ENCODE measurements around the gene KLHL33. TPM values are rescaled to one million over a fixed set of nuclear protein-coding genes. Genes with fewer than 3 reads are reported as not detected.

The KLHL33 gene
- total RNA-seq, 1 experiment from 2014 or later = not detected

DNA sequence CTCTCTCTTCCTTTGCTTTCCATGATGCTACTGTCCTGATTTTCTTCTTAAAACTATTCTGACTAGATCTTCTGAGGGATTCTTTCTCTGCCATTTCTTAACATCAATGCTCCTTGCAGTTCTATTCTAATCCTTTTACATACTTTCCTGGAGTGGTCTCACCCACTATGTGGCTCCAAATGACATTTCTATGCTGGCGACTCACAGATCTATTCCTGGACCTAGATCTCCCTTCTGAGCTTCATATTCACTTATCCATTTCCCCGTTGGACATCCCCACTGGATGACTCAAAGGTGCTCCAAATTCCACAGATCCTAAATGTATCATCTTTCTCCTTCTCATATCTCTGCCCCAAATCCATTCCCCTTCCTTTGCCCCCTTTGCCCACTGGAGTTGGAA, 26.7 kb downstream of the KLHL33 start:
- Histone ChIP-seq H3K9me3 (ENCODE audit: low read length) (no peaks in the 10 kb centered on the region), H4K20me1 (ENCODE audit: low read length) (no peaks in the 10 kb centered on the region), H3K9ac (ENCODE audit: low read length) (no peak overlapping the region), H3K4me1 (ENCODE audit: insufficient read depth, low read length) (peaks cover 13% of the 10 kb centered on the region), H3K4me2 (ENCODE audit: low read length) (no peak overlapping the region), H3K27ac (ENCODE audit: low read length) (no peak overlapping the region), H2AFZ (ENCODE audit: low read length) (no peak overlapping the region), H3K27me3 (ENCODE audit: low read length) (no peaks in the 10 kb centered on the region), H3K79me2 (ENCODE audit: low read length) (peaks cover 8% of the 10 kb centered on the region; the same call in 1 of the 2 replicates), H3K4me3 (ENCODE audit: low read length) (no peak overlapping the region), H3K36me3 (ENCODE audit: low read depth, low read length) (peaks cover 8% of the 10 kb centered on the region), H3F3A (ENCODE audit: low read length, unreplicated experiment) (no peaks in the 10 kb centered on the region), H3K9me2 (replicated peaks; ENCODE audit: low read length) (no peaks in the 10 kb centered on the region)
- TF ChIP-seq EZH2 (IDR thresholded peaks at IDR 0.05; ENCODE audit: low read length, unreplicated experiment) (no peak), EZH2phosphoT487 (IDR thresholded peaks at IDR 0.05; ENCODE audit: borderline replicate concordance, low read length) (no peak)
- TF ChIP-seq, protein P1, sequence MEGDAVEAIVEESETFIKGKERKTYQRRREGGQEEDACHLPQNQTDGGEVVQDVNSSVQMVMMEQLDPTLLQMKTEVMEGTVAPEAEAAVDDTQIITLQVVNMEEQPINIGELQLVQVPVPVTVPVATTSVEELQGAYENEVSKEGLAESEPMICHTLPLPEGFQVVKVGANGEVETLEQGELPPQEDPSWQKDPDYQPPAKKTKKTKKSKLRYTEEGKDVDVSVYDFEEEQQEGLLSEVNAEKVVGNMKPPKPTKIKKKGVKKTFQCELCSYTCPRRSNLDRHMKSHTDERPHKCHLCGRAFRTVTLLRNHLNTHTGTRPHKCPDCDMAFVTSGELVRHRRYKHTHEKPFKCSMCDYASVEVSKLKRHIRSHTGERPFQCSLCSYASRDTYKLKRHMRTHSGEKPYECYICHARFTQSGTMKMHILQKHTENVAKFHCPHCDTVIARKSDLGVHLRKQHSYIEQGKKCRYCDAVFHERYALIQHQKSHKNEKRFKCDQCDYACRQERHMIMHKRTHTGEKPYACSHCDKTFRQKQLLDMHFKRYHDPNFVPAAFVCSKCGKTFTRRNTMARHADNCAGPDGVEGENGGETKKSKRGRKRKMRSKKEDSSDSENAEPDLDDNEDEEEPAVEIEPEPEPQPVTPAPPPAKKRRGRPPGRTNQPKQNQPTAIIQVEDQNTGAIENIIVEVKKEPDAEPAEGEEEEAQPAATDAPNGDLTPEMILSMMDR (conservative IDR thresholded peaks at IDR 0.05; ENCODE audit: low read depth, low read length) = no peak
- DNase-seq (peak; percentile 33), ATAC-seq (no peak)
- intact Hi-C loops (cut with micrococcal nuclease) = no loop called here
- ChIA-PET POLR2A (ENCODE audit: unreplicated experiment) (no interaction called here), CTCF (no interaction called here)
- BruUV-seq (replicated peaks) = no TSS peak

DNA sequence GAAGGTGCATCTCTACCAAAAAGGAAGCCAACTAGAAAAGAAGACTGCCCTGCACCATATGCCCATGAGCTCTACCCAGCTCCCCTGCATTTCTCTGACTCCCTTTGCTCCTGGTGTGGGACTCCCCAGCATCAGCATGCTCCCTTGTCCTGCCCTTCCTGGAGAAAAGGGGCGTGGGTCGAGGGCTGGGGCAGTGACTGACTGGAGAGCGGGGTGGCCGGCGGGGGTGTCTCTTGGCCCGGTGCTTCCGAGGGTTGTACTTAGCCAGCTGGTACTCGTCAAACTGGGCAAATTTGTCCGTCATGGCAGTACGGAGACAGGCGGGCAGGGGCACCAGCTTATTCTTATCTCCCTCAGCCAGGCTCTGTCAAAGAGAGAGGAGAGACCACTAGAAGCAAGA, 32.4 kb downstream of the KLHL33 start:
- intact Hi-C loops (cut with micrococcal nuclease) = no loop called here
- ChIA-PET POLR2A (ENCODE audit: unreplicated experiment) (no interaction called here), CTCF (no interaction called here)
- no peak overlapping the region for H3K4me3 ChIP-seq (ENCODE audit: low read length)
- peaks cover 11% of the 10 kb centered on the region for H3K36me3 ChIP-seq (ENCODE audit: low read depth, low read length)
- no peaks in the 10 kb centered on the region; the same call in 1 of the 2 replicates for H4K20me1 ChIP-seq (ENCODE audit: low read length)
- no peaks in the 10 kb centered on the region for H3F3A ChIP-seq (ENCODE audit: low read length, unreplicated experiment)
- DNase-seq (no peak), ATAC-seq (no peak)
- H3K27me3 ChIP-seq (ENCODE audit: low read length) = no peaks in the 10 kb centered on the region
- no peak overlapping the region for H3K9ac ChIP-seq (ENCODE audit: low read length)
- H3K79me2 ChIP-seq (ENCODE audit: low read length) = no peaks in the 10 kb centered on the region
- H3K4me1 ChIP-seq (ENCODE audit: insufficient read depth, low read length) = peaks cover 24% of the 10 kb centered on the region
- H3K9me3 ChIP-seq (ENCODE audit: low read length) = no peaks in the 10 kb centered on the region
- no peak overlapping the region for H2AFZ ChIP-seq (ENCODE audit: low read length)
- TF ChIP-seq, protein P1 (conservative IDR thresholded peaks at IDR 0.05; ENCODE audit: low read depth, low read length) = no peak
- TF ChIP-seq EZH2 (IDR thresholded peaks at IDR 0.05; ENCODE audit: low read length, unreplicated experiment) = no peak
- no peak for TF ChIP-seq EZH2phosphoT487 (IDR thresholded peaks at IDR 0.05; ENCODE audit: borderline replicate concordance, low read length)
- BruUV-seq (replicated peaks) = no TSS peak
- no peaks in the 10 kb centered on the region for H3K9me2 ChIP-seq (replicated peaks; ENCODE audit: low read length)
- no peak overlapping the region for H3K4me2 ChIP-seq (ENCODE audit: low read length)
- no peak overlapping the region for H3K27ac ChIP-seq (ENCODE audit: low read length)

DNA sequence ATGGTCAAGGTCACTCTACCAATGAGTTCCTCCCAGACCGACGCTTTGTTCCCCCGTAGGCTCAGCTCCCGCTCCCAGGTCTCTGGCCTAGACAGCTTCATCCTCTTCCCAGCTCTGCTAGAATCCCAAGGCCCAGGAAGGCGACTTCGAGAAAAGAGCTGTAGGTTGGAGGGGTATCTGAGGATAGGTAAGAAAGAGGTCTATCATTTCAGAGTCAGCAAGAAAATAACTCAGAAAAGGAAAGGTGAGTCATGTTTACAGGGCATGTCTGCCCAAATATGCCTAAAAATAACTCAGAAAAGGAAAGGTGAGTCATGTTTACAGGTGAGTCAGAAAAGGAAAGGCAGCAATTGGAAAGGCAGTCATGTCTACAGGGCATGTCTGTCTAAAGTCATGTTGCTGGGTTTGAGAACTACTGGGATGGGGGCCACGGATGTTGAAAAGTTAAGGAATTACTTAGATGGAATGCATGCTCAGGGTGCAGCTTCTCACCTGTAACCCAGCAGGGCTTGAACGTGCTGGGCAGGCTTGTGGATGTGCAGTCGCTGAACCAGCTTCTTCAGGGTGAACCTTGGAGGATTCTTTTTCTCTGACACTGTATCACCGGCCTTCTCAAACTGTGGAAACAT, 34.9 kb downstream of the KLHL33 start:
- H3K27me3 ChIP-seq (ENCODE audit: low read length) = no peaks in the 10 kb centered on the region
- no peaks in the 10 kb centered on the region; the same call in 1 of the 2 replicates for H4K20me1 ChIP-seq (ENCODE audit: low read length)
- H3K4me3 ChIP-seq (ENCODE audit: low read length) = peak overlapping the region; percentile 56
- ATAC-seq (peak; percentile 97), DNase-seq (peak; percentile 98)
- ChIA-PET CTCF (interaction anchor here (1.0 kb wide), 1 partner anchor 16 kb away, joined by 7 read pairs; no protein-coding TSS in a partner anchor), POLR2A (ENCODE audit: unreplicated experiment) (no interaction called here)
- TF ChIP-seq, protein P1 (conservative IDR thresholded peaks at IDR 0.05; ENCODE audit: low read depth, low read length) = no peak
- TF ChIP-seq EZH2phosphoT487 (IDR thresholded peaks at IDR 0.05; ENCODE audit: borderline replicate concordance, low read length) (no peak), EZH2 (IDR thresholded peaks at IDR 0.05; ENCODE audit: low read length, unreplicated experiment) (no peak)
- H3F3A ChIP-seq (ENCODE audit: low read length, unreplicated experiment) = no peaks in the 10 kb centered on the region
- no TSS peak for BruUV-seq (replicated peaks)
- H3K4me1 ChIP-seq (ENCODE audit: insufficient read depth, low read length) = peaks cover 24% of the 10 kb centered on the region
- H3K36me3 ChIP-seq (ENCODE audit: low read depth, low read length) = peaks cover 3% of the 10 kb centered on the region
- peak overlapping the region; percentile 75 for H3K9ac ChIP-seq (ENCODE audit: low read length)
- H3K27ac ChIP-seq (ENCODE audit: low read length) = peak overlapping the region; percentile 96
- H3K79me2 ChIP-seq (ENCODE audit: low read length) = no peaks in the 10 kb centered on the region
- intact Hi-C loops (cut with micrococcal nuclease) = loop anchor here (1.0 kb wide), 1 partner anchor 12 kb away; the partner anchor contains the start of gene TEP1
- H3K9me2 ChIP-seq (replicated peaks; ENCODE audit: low read length) = no peaks in the 10 kb centered on the region
- H3K9me3 ChIP-seq (ENCODE audit: low read length) = no peaks in the 10 kb centered on the region
- 0 out of 2 replicates have a peak overlapping the region, but pooled peaks have one; percentile 15 for H2AFZ ChIP-seq (ENCODE audit: low read length)
- H3K4me2 ChIP-seq (ENCODE audit: low read length) = peak overlapping the region; percentile 85
